ENCODE results near the gene CFAP46. TPM values are rescaled to one million over a fixed set of nuclear protein-coding genes. Genes with fewer than 3 reads are reported as not detected.

CFAP46 gene
- total RNA-seq, 1 donor from 2014 or later, result 6.1 TPM

GRCh38 chr10:132862485-132863420 is 79.6 kb downstream of the CFAP46 start:
- DNase-seq (ENCODE audit: low read depth), result no peak

DNA sequence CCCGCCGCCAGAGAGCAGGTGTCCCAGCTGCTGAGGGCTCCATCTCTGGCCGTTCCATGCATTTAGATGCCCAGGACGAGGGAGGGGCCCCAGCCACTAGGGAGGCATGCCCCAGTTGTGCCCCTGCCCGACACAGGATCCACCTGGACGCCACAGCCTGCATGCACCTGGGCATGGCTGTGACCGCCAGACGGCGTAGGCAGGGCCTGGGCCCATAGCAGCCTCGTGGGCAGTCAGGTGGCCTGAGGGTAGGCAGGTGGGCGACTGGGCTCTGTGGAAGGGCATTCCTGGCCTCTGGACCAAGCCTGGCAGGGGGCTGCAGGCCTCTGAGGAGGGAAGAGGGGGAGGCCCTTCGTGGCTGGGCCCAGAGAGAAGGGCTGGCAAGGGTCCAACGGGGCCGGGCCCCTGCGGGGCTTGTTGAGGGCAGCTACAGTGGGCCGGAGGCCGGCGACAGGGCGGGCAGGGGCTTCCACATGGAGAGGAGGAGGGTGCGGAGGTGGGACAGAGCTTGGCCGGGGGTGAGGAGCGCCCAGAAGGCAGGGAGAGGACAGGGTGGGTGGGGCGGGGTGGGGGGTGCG is 80.4 kb downstream of the CFAP46 start:
- DNase-seq (ENCODE audit: low read depth), result no peak

- DNase-seq (ENCODE audit: low read depth), result no peak
These were observed 81.2 kb downstream of the CFAP46 start for GRCh38 chr10:132861116-132861691.

- DNase-seq (ENCODE audit: low read depth), result no peak
These were observed 81.8 kb downstream of the CFAP46 start for GRCh38 chr10:132860532-132860931.

DNA sequence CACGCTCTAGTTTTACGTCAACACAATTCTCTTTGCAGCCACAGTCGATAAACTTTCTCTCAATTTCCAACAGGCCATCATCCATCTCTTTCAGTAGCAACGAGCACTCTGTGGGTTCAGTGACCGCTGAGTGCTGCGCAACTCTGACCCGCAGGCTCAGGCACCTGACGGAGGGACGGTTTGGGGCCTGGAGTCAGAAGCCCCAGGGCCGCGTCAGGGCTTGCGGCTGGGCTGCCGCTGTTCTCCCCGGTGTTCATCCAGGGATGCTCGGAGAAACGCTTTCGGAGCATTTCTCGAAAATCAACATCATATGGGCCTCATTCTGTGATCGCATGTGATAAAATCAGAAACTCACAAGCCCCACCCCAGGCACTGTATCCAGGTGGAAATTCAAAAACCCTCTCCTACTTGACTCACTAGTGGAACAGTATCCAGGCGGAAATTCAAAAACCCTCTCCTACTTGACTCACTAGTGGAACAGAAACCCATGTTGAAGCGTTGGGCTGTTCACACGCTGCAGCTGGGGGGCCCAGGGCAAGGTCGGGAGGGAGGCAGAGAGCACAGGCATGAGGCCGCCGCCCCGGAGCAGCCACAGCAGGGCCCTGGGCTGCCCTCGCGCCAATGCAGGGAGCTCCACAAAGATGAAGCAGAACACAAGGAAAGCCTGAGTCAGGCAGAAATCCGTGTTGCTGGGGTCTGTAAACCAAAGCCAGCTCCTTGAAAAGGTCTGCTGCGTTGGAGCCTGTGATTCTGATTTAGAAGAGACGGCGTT is 83.1 kb downstream of the CFAP46 start:
- DNase-seq (ENCODE audit: low read depth), result no peak

DNA sequence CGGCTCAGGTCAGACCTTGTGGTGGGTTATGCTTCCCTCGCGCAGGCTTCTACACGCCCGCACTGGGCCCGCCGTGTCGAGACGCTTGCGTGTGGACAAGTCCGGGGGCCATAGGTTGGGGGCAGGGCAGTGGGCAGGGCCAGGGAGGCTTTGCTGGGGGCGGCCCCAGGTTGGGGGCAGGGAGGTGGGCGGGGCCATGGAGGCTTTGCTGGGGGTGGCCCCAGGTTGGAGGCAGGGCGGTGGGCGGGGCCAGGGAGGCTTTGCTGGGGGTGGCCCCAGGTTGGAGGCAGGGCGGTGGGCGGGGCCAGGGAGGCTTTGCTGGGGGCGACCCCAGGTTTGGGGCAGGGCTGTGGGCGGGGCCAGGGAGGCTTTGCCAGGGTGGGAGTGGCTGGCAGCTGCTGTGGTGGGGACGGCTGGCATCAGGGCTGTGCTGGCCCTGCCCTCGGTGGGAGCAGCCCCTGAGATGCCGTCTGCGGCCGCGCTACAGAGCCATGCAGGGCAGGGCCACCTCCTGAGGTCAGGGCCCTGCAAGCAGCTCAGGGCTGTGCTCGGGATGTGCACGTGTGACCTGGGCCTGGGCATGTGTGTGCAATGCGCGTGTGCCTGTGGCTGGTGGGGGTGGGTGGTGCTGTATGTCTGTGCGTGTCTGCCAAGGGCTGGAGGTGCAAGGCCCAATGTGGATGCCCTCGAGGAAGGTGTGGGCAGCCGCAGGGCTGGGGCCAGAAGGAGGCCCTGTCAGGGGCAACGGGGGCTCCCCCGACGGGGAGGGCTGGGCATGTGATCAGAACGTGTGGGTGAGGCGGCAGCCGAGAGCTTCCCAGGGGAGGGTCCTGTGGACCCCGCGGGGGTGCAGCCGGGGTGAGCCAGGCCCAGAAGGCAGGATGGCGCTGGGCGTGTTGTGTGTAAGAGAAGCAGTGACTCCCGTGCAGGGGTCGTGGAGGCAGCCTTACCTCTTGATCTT is 84.0 kb downstream of the CFAP46 start:
- DNase-seq (ENCODE audit: low read depth), result no peak

GRCh38 chr10:132856869-132857524 is 85.4 kb downstream of the CFAP46 start:
- DNase-seq (ENCODE audit: low read depth), result no peak

- DNase-seq (ENCODE audit: low read depth), result no peak
These were observed 86.5 kb downstream of the CFAP46 start for GRCh38 chr10:132855889-132856288.

DNA sequence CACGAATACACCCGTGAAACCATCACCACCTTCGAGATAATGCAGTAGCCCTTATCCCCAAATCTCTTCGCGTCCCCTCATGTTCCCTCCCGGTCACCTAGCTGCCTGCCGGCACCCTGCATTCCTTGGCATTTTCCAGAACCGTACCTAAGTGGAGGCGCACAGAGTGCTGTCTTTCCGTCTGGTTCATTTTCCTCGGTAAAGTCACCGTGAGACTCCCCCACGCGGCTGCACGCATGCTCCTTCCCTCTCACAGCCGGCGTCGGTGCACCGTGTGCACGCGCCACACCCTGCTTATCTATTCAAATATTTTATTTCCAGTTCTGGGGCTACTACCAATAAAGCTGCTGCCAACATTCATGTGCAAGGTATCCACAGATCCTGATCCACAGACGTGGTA is 90.9 kb downstream of the CFAP46 start:
- no peak for DNase-seq (ENCODE audit: low read depth)

DNA sequence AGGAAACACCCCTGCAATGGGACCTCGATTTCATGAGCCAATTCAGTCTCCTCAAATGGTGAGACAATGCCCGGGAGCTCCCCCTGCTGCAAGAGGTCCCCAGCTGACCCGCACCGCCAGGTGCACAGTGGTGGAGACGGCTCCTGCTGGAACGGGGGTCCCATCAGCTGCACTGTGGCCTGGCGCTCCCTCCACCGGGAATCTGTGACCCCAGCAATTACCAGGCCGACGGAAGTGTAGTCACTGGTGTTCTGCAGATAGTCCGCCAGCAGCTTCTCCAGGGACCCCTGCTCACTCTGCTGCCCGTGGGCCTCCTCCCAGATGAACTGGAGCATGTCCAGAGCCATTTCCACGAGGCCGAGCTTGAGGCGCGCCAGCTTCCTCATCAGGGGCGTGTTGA is 91.5 kb downstream of the CFAP46 start:
- no peak for DNase-seq (ENCODE audit: low read depth)

DNA sequence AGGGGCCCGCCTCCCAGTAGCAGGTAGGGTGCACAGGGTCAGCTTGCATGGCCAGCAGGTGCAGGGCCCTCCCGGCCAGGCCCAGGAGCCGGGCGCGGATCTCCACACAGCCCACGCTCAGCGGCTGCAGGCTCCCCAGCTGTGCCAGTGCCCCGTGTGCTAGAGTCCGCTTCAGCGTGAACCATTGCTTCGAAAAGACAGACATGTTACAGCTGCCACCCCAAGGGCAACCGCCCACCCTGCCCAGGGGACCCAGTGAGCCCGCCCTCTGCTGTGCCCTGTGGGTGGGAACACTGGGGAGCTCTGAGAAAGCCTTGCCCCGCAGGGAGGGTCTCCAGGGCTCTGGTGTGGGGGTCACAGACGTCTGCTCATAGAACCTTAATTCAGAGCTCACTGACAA is 92.1 kb downstream of the CFAP46 start:
- DNase-seq (ENCODE audit: low read depth), result no peak

DNA sequence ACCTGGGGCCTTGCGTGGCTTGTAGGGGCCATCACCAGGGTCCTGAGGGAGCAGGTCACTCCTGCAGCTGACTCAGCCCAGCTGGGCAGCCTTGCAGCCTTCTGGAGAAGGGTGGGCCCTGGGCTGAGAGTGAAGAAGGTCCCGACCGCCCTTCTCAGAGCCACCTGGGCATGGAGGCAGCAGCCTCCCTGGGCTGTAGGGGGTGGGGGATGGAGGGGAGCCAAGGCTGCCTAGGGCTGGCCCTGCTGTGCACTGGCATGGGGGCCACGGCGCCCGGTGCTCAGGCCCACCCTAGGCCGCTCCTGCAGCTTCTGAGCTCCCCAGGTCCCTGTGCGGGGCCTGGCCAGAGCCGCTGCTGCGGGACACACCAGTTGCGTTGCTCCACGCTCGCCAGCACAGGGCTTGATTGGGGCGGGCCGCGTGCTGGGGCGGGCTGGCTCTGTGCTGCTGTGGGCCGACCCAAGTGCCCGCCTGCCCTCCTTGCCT is 92.8 kb downstream of the CFAP46 start:
- DNase-seq (ENCODE audit: low read depth), result no peak

DNA sequence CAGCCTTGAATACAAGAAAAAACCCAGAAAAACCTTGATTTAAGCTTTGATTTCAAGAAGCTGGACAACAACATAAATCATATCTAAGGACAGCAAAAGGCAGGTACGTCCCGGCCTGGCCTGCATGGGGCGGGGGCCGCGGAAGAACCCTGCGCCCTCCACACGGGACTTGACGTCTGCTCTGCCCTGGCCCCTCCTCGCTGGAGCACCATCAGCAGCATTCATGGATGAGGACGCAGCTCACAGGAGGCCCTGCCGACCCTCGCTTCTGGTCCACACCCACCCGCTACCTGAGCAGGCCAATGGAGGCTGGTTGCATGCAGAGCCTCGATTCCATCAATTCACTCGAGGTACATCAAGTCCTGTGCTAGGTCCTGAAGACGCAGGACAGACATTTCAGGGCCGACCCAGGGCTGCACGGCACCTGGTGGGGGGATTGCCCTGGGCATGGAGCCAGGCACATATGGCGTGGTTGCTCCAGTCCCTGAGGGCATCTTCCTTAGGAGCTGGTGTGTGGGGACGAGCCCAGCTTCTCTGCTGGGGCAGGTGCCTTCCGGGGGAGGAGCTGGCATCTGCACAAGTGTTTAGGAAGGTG is 93.3 kb downstream of the CFAP46 start:
- no peak for DNase-seq (ENCODE audit: low read depth)

DNA sequence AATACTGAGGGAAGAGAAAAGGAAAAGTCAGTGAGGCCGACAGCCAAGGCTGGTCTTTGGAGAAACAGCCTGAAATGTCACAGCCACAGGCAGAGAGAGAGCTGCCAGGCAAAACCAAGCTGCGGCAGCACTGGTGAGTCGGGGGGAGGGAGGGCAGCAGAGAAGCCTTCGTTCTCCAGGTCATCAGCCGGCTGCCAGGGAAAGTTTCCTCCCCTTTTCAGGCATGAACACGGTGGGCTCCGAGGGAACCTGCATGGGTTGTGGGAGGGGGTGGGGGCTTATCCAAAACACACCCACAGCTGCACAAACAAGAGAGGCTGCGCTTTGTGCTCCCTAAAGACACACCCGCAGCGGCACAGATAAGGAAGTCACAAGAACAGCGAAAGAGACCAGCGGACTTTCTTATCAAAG is 94.1 kb downstream of the CFAP46 start:
- DNase-seq (ENCODE audit: low read depth), result no peak

GRCh38 chr10:132847856-132848255 is 94.5 kb downstream of the CFAP46 start:
- DNase-seq (ENCODE audit: low read depth), result no peak

DNA sequence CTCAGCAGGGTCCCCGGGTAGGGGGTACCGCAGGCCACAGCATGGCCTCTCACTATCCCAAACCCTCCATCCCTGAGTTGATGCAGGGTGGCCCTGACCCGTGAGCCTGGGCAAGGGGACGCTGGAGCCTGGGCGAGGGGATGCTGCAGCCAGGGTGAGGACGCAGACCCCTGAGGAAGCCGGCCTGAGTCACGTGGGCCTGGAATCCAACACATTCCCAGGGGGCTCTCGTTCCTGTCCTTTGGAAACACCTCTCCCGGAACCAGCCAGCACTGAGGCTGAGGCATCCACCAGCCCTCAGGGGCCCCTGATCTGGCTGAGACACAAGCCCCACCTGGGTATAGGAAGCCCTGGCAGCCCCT is 95.0 kb downstream of the CFAP46 start:
- DNase-seq (ENCODE audit: low read depth), result no peak

DNA sequence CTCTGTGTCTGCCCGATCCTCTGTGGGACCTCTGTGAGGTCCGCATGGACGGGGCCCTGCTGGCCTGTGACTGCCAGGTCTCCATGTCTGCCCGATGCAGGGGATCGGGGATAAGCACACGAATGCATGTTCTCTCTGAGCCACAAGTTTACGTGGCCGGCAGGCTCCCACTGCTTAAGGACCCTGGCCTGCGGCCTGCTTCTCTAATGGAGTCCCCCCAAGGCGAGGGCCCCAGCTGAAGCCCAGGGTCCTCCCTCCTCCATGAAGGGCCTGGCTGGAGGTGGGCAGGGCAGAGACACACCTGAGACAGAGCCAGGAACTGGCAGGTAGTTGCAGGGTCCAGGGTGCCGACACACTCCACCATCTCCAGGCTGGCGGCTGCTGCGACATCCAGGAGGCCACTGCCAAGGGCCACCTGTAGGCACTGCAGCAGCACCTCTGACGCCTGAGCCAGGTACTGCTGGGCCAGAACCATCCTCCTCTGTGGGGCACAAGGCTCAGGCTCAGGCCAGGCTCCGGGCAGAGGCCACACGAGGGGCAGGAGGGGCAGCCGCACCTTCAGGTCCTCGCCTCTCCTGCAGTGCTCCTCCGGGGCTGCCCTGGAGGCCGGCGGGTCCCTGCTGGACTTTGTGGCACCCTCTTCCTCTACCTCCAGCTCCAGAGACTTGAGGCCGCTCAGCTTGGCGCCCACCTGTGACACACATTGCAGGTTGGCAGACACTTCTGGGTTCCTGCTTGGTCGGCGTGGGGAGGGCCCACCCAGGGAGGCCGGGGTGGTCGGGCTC is 95.5 kb downstream of the CFAP46 start:
- DNase-seq (ENCODE audit: low read depth), result no peak

GRCh38 chr10:132845780-132846595 is 96.4 kb downstream of the CFAP46 start:
- no peak for DNase-seq (ENCODE audit: low read depth)

Measured in renal cortical epithelial cell (primary cell).